ENCODE data around the gene SFMBT2. TPM values are rescaled to one million over a fixed set of nuclear protein-coding genes. Genes with fewer than 3 reads are reported as not detected.

Gene SFMBT2
- total and polyA plus RNA-seq, 10 of the 15 experiments (the other 5 are each of a cell fraction or from before 2014, with no cell fraction given) = 2.8 to 29.6 (median 15.1) TPM

- intact Hi-C loops (cut with micrococcal nuclease; ENCODE audit: unreplicated experiment) (no loop called here), in situ Hi-C loops (cut with MboI) (no loop called here)
- Histone ChIP-seq H2AFZ (ENCODE audit: control insufficient read depth, low read depth, low read length) (no peak overlapping the region), H3K4me3 (no peak overlapping the region), H3K27me3 (replicated peaks in 1 of 2; ENCODE audit: control insufficient read depth in 2 of 2, insufficient read depth in 2 of 2, low read length in 1 of 2) (no peaks in the 10 kb centered on the region), H3K9me3 (replicated peaks; ENCODE audit: control insufficient read depth, insufficient read depth, low read length) (no peaks in the 10 kb centered on the region; the same call in 2 of the 3 replicates), H3K4me2 (ENCODE audit: control insufficient read depth, insufficient read depth) (no peak overlapping the region), H3K9ac (ENCODE audit: control insufficient read depth, insufficient read depth, low read length) (no peak overlapping the region), H3K27ac (ENCODE audit: control insufficient read depth, insufficient read depth) (no peak overlapping the region), H3K4me1 (ENCODE audit: control insufficient read depth, insufficient read depth, low read length) (no peaks in the 10 kb centered on the region), H3K79me2 (ENCODE audit: control insufficient read depth, insufficient read depth, low read length) (no peaks in the 10 kb centered on the region), H3K36me3 (ENCODE audit: control insufficient read depth in 2 of 2, insufficient read depth in 2 of 2, low read length in 1 of 2) (peaks cover 16 to 39% of the 10 kb centered on the region in 2 experiments), H4K20me1 (ENCODE audit: control insufficient read depth, insufficient read depth) (no peaks in the 10 kb centered on the region)
- no TSS peak for BruUV-seq (replicated peaks)
- SMC1A ChIA-PET (ENCODE audit: uncharacterized antibody, unreplicated experiment) = interaction anchor here (1.2 kb wide), 1 partner anchor 25 kb away, joined by 4 read pairs; no protein-coding TSS in a partner anchor
- TF ChIP-seq FOXK2 (IDR thresholded peaks at IDR 0.05) (no peak), RELB (IDR thresholded peaks at IDR 0.05; ENCODE audit: low read depth) (no peak), ZNF24 (IDR thresholded peaks at IDR 0.05) (no peak), NR2F1 (conservative IDR thresholded peaks at IDR 0.05) (no peak), YY1 (IDR thresholded peaks at IDR 0.05; ENCODE audit: low read depth, low read length) (no peak), NFYB (IDR thresholded peaks at IDR 0.05; ENCODE audit: insufficient read depth, low read depth, low read length) (no peak), MYC (IDR thresholded peaks at IDR 0.05; ENCODE audit: insufficient read depth, insufficient read length, insufficient replicate concordance, low read length, severe bottlenecking) (no peak), RUNX3 (IDR thresholded peaks at IDR 0.05; ENCODE audit: low read length) (no peak), MAX (IDR thresholded peaks at IDR 0.05; ENCODE audit: low read depth, low read length) (no peak)
- TF ChIP-seq, protein P1, sequence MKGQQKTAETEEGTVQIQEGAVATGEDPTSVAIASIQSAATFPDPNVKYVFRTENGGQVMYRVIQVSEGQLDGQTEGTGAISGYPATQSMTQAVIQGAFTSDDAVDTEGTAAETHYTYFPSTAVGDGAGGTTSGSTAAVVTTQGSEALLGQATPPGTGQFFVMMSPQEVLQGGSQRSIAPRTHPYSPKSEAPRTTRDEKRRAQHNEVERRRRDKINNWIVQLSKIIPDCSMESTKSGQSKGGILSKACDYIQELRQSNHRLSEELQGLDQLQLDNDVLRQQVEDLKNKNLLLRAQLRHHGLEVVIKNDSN (IDR thresholded peaks at IDR 0.05; ENCODE audit: borderline replicate concordance, extremely low read length, insufficient read depth, low read depth, low read length) = no peak
- TF ChIP-seq, protein P2, sequence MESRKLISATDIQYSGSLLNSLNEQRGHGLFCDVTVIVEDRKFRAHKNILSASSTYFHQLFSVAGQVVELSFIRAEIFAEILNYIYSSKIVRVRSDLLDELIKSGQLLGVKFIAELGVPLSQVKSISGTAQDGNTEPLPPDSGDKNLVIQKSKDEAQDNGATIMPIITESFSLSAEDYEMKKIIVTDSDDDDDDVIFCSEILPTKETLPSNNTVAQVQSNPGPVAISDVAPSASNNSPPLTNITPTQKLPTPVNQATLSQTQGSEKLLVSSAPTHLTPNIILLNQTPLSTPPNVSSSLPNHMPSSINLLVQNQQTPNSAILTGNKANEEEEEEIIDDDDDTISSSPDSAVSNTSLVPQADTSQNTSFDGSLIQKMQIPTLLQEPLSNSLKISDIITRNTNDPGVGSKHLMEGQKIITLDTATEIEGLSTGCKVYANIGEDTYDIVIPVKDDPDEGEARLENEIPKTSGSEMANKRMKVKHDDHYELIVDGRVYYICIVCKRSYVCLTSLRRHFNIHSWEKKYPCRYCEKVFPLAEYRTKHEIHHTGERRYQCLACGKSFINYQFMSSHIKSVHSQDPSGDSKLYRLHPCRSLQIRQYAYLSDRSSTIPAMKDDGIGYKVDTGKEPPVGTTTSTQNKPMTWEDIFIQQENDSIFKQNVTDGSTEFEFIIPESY (IDR thresholded peaks at IDR 0.05) = no peak
- FAIRE-seq = no peak
- no peak for DNase-seq (ENCODE audit: low read depth, low spot score)
- CTCF ChIA-PET = no interaction called here
- POLR2A ChIA-PET = no interaction called here
- WGBS (ENCODE audit: insufficient coverage, insufficient replicate concordance, low lambda C conversion rate, missing lambda C conversion rate) = 97% methylated on average over 4 of the region's 4 CpGs
- RAD21 ChIA-PET (ENCODE audit: unreplicated experiment) = no interaction called here
- no peak for ATAC-seq
These were observed 208.0 kb downstream of the SFMBT2 start for GRCh38 chr10:7202793-7203355.
